ENCODE measurements around the gene TMEM164.

TMEM164 gene

DNA sequence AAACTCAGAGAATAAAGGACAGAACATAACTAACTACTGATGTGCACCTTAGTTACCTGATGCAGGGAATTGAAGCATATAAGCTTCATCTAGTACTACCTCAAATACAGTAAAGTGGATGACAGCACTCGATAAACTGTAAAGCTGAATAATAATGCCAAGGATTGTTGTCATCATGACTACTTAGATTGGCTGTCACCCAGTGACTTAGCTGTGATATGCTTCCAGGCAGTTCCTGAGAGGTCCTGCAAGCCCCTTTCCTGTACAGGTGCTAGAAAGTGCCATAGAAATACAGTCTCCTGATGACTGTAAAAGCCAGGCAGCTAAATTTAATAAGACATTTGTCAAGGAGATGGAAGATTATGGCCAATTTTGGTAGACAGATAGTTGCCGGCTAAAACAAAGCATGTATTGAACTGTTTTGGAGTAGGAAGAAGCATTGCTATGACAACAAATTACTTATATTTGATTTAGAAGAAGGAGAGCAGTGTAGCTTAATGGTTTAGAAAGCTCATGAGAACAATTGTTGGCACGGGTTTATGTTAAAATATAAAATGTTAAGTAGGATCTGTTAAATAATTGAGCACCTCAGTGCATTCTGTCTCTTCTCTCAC is 29.7 kb downstream of the TMEM164 start:
- no peak overlapping the region for H3K9ac ChIP-seq (ENCODE audit: low read length)
- H3K9me3 ChIP-seq (ENCODE audit: control insufficient read depth, low read length) = no peaks in the 10 kb centered on the region
- no peaks in the 10 kb centered on the region for H3K27me3 ChIP-seq (ENCODE audit: control insufficient read depth, insufficient read depth, low read length)
- H3K4me1 ChIP-seq (ENCODE audit: control insufficient read depth, insufficient read depth, low read length) = peaks cover 9% of the 10 kb centered on the region
- H3K36me3 ChIP-seq (ENCODE audit: control insufficient read depth, insufficient read depth, low read length) = no peaks in the 10 kb centered on the region
- no peak overlapping the region for H3K4me3 ChIP-seq (ENCODE audit: low read length)

DNA sequence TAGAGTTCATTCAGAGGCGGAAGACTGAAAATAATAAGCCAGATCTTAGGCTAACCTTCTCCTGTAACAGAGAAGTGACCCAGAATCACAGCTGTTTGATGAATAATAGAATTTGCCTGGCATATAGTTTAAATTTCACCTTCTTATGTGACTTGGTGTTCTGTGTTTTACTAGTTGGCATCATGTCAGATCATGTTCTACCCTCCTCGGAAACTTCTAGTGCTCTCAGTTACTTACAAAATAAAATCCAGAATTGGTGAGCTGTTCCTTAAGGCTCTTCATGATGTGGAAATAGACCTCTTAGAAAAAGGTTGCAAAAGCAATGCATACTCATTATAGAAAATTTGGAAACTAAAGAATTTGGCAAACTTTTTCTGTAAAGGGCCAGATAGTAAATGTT is 31.1 kb downstream of the TMEM164 start:
- Histone ChIP-seq H3K9me3 (ENCODE audit: control insufficient read depth, low read length) (no peaks in the 10 kb centered on the region), H3K4me1 (ENCODE audit: control insufficient read depth, insufficient read depth, low read length) (peaks cover 9% of the 10 kb centered on the region), H3K36me3 (ENCODE audit: control insufficient read depth, insufficient read depth, low read length) (no peaks in the 10 kb centered on the region), H3K4me3 (ENCODE audit: low read length) (no peak overlapping the region), H3K9ac (ENCODE audit: low read length) (no peak overlapping the region), H3K27me3 (ENCODE audit: control insufficient read depth, insufficient read depth, low read length) (no peaks in the 10 kb centered on the region)

DNA sequence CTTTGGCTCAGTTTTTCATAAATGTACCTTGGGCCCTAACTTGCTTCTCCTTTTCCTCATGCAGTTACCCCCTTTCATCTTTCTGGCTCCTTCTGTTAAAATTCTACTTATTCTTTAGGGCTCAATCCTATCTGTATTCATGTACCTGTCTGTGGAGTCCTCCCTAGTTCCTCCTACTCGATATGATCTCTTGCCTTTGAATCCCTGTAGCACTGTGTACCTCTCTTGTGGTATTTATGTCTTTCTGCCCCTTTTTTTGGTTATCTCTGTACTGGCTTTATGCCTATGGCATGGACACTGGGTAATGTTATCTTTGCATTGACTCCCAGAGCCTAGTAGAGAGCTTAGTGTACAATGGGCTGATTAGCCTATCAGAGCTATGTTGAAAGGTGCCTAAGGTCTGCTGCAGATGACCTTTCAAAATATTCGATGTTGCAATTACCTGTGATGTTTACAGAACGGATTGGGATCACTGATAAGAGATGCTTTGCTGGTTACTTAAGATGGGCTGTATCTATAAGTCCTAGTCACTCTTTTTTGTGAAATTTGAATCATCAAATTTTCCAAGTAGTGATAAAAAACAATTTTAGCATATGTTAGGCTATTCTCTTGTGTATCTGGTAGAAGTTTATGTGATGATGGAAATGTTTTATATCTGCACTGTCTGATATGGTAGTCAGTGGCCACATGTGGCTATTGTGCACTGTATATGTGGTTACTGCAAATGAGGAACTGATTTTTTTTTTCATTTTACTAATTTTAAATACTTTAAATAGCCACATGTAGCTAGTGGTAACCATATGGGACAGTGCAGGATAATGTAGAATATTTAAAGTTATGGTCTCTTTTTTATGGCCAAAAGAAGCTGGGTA is 33.5 kb downstream of the TMEM164 start:
- H3K27me3 ChIP-seq (ENCODE audit: control insufficient read depth, insufficient read depth, low read length) = no peaks in the 10 kb centered on the region
- H3K9me3 ChIP-seq (ENCODE audit: control insufficient read depth, low read length) = no peaks in the 10 kb centered on the region
- no peaks in the 10 kb centered on the region for H3K36me3 ChIP-seq (ENCODE audit: control insufficient read depth, insufficient read depth, low read length)
- H3K4me3 ChIP-seq (ENCODE audit: low read length) = no peak overlapping the region
- H3K9ac ChIP-seq (ENCODE audit: low read length) = no peak overlapping the region
- peaks cover 9% of the 10 kb centered on the region for H3K4me1 ChIP-seq (ENCODE audit: control insufficient read depth, insufficient read depth, low read length)

DNA sequence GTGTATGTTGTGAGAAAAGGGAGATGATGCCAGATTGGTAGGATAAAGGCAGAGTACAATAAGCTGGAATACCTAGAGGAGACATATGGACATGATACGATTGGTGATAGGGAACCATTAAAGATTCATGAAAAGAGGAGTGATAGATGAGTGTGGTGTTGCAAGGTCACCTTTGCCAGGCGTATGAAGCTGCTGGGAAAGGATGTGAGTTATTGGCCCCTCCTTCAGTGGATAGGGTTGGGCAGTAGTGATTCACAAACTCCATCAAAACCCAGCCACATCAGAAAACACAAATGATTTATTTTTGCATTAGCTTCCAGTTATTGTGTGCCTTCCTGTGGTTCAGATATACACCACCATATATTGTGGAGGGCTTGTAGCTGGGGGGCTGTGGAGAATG is 34.3 kb downstream of the TMEM164 start:
- Histone ChIP-seq H3K9ac (ENCODE audit: low read length) (no peak overlapping the region), H3K4me1 (ENCODE audit: control insufficient read depth, insufficient read depth, low read length) (peaks cover 5% of the 10 kb centered on the region), H3K27me3 (ENCODE audit: control insufficient read depth, insufficient read depth, low read length) (no peaks in the 10 kb centered on the region), H3K4me3 (ENCODE audit: low read length) (no peak overlapping the region), H3K9me3 (ENCODE audit: control insufficient read depth, low read length) (no peaks in the 10 kb centered on the region), H3K36me3 (ENCODE audit: control insufficient read depth, insufficient read depth, low read length) (no peaks in the 10 kb centered on the region)

DNA sequence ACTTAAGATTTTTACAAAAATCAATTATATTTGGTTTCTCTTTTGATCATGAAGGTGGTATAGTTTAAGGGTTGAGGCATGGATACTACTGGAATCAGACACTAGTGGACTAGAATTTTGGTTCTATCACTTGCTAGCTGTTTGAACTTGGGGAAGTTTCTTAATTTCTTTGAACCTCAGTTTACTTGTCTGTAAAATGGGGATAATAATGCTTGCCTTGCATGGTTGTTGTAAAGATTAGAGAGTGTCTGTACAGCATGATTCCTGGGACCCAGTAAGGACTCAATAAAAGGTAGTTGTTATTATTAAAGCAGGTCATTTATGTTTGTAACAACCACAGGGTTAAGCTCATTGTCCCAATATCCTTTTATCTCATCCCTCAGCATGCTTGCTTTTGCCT is 36.0 kb downstream of the TMEM164 start:
- Histone ChIP-seq H3K4me3 (ENCODE audit: low read length) (no peak overlapping the region), H3K4me1 (ENCODE audit: control insufficient read depth, insufficient read depth, low read length) (peaks cover 4% of the 10 kb centered on the region), H3K9me3 (ENCODE audit: control insufficient read depth, low read length) (no peaks in the 10 kb centered on the region), H3K27me3 (ENCODE audit: control insufficient read depth, insufficient read depth, low read length) (no peaks in the 10 kb centered on the region), H3K36me3 (ENCODE audit: control insufficient read depth, insufficient read depth, low read length) (no peaks in the 10 kb centered on the region), H3K9ac (ENCODE audit: low read length) (no peak overlapping the region)

- no peaks in the 10 kb centered on the region for H3K36me3 ChIP-seq (ENCODE audit: control insufficient read depth, insufficient read depth, low read length)
Measured at GRCh38 chrX:110041980-110042379, 39.1 kb downstream of the TMEM164 start.

DNA sequence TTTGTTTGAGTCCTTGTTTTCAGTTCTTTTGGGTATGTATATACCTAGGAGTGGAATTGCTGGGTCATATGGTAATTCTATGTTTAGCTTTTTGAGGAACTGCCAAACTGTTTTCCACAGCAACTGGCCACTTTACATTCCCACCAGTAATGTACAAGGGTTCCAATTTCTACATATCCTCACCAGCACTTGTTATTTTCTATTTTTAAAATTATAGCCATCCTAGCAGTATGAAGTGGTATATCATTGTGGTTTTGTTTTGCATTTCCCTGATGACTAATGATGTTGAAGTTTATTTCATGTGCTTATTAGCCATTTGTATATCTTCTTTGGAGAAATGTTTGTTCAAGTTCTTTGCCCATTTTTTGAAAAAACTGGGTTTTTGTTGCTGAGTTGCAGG is 39.6 kb downstream of the TMEM164 start:
- no peaks in the 10 kb centered on the region for H3K27me3 ChIP-seq (ENCODE audit: control insufficient read depth, insufficient read depth, low read length)
- no peaks in the 10 kb centered on the region for H3K36me3 ChIP-seq (ENCODE audit: control insufficient read depth, insufficient read depth, low read length)
- H3K9ac ChIP-seq (ENCODE audit: low read length) = no peak overlapping the region
- H3K4me1 ChIP-seq (ENCODE audit: control insufficient read depth, insufficient read depth, low read length) = peaks cover 8% of the 10 kb centered on the region
- no peaks in the 10 kb centered on the region for H3K9me3 ChIP-seq (ENCODE audit: control insufficient read depth, low read length)
- H3K4me3 ChIP-seq (ENCODE audit: low read length) = no peak overlapping the region

More at GRCh38 chrX:110041980-110042379, 39.1 kb downstream of the TMEM164 start:
- Histone ChIP-seq H3K4me3 (ENCODE audit: low read length) (no peak overlapping the region), H3K9ac (ENCODE audit: low read length) (no peak overlapping the region), H3K9me3 (ENCODE audit: control insufficient read depth, low read length) (no peaks in the 10 kb centered on the region), H3K4me1 (ENCODE audit: control insufficient read depth, insufficient read depth, low read length) (peaks cover 12% of the 10 kb centered on the region), H3K27me3 (ENCODE audit: control insufficient read depth, insufficient read depth, low read length) (no peaks in the 10 kb centered on the region)

DNA sequence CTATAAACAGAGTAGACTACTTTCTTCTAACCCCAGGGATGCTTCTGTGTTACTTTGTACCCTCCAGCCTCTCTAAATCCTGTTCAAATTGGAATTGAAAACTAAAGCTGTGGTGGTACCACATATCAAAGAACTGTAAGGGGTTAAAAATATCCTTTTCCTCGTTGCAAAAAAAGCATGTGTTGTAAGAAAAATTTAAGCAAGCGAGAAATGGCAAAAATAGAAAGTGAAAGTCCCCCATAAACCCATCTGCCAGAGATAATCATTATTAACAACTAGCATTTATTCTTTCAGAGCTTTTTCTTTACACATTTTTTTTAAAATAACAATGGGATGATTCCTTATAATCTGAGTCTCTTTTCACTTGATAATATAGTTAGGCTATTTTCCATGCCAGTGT is 40.6 kb downstream of the TMEM164 start:
- H3K27me3 ChIP-seq (ENCODE audit: control insufficient read depth, insufficient read depth, low read length) = no peaks in the 10 kb centered on the region
- H3K36me3 ChIP-seq (ENCODE audit: control insufficient read depth, insufficient read depth, low read length) = no peaks in the 10 kb centered on the region
- no peak overlapping the region for H3K4me3 ChIP-seq (ENCODE audit: low read length)
- H3K9ac ChIP-seq (ENCODE audit: low read length) = no peak overlapping the region
- no peaks in the 10 kb centered on the region for H3K9me3 ChIP-seq (ENCODE audit: control insufficient read depth, low read length)
- peaks cover 8% of the 10 kb centered on the region for H3K4me1 ChIP-seq (ENCODE audit: control insufficient read depth, insufficient read depth, low read length)

DNA sequence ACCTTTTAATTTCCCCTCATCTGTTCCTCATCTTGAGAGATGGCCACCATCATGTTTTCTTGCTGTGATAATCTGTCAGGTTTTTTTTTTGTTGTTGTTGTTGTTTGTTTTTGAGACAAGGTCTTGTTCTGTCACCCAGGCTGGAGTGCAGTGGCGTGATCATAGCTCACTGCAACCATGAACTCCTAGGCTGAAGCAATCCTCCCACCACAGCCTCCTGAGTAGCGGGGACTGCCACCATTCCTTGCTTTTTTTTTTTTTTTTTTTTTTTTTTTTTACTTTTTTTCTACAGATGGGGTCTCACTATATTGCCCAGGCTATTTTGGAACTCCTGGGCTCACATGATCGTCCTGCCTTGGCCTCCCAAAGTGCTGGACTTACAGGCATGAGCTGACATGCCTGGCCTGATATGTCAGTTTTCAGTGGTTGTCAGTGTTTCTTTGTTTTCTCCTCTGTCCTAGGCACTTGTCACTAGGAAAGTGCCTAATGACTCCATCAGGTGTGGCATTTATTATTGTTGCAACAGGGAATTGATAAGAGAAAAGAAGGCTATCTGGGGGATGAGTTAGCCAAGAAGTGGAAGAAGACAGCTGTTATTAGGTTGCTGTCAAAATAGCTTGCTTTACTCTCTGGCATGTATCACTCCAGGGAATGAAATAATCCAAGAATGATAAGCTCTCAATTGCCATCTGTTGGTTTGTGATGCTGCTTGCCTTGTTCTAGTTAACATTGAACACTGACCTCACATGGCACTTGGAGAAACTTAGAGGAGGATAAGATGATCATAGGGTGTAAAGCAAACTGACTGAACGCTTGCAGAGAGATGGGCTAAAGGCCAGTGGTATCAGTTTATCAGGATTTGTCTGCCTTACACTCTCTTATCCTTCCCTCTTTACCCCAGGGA is 41.7 kb downstream of the TMEM164 start:
- Histone ChIP-seq H3K9ac (ENCODE audit: low read length) (no peak overlapping the region), H3K4me3 (ENCODE audit: low read length) (no peak overlapping the region), H3K9me3 (ENCODE audit: control insufficient read depth, low read length) (no peaks in the 10 kb centered on the region), H3K4me1 (ENCODE audit: control insufficient read depth, insufficient read depth, low read length) (peaks cover 8% of the 10 kb centered on the region), H3K36me3 (ENCODE audit: control insufficient read depth, insufficient read depth, low read length) (no peaks in the 10 kb centered on the region), H3K27me3 (ENCODE audit: control insufficient read depth, insufficient read depth, low read length) (no peaks in the 10 kb centered on the region)

DNA sequence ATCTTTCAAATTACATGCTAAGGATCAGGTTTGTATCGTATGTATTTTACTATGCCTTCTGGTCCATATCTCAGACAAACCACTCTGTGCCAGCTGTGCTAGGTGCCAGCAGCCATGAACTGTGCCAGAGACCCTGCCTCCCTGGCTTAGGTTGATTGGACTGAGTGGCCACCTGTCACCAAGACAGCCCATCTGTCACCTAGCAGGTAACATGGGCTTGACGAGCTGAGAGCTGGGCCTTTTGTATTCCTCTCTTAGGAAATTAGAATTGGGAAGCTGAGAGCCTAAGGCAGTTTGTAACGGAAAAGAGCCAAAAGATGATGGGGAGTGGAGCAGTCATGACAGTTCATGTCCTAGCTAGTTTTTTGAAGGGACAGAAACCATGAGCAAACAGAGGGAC is 42.5 kb downstream of the TMEM164 start:
- H3K36me3 ChIP-seq (ENCODE audit: control insufficient read depth, insufficient read depth, low read length) = no peaks in the 10 kb centered on the region
- H3K4me1 ChIP-seq (ENCODE audit: control insufficient read depth, insufficient read depth, low read length) = peaks cover 8% of the 10 kb centered on the region
- no peak overlapping the region for H3K4me3 ChIP-seq (ENCODE audit: low read length)
- no peak overlapping the region for H3K9ac ChIP-seq (ENCODE audit: low read length)
- no peaks in the 10 kb centered on the region for H3K27me3 ChIP-seq (ENCODE audit: control insufficient read depth, insufficient read depth, low read length)
- no peaks in the 10 kb centered on the region for H3K9me3 ChIP-seq (ENCODE audit: control insufficient read depth, low read length)

GRCh38 chrX:110046001-110046400 is 43.1 kb downstream of the TMEM164 start:
- H3K4me3 ChIP-seq (ENCODE audit: low read length) = no peak overlapping the region
- peaks cover 8% of the 10 kb centered on the region for H3K4me1 ChIP-seq (ENCODE audit: control insufficient read depth, insufficient read depth, low read length)
- no peak overlapping the region for H3K9ac ChIP-seq (ENCODE audit: low read length)
- H3K9me3 ChIP-seq (ENCODE audit: control insufficient read depth, low read length) = no peaks in the 10 kb centered on the region
- no peaks in the 10 kb centered on the region for H3K27me3 ChIP-seq (ENCODE audit: control insufficient read depth, insufficient read depth, low read length)
- no peaks in the 10 kb centered on the region for H3K36me3 ChIP-seq (ENCODE audit: control insufficient read depth, insufficient read depth, low read length)

- H3K4me1 ChIP-seq (ENCODE audit: control insufficient read depth, insufficient read depth, low read length) = peaks cover 8% of the 10 kb centered on the region
- no peaks in the 10 kb centered on the region for H3K9me3 ChIP-seq (ENCODE audit: control insufficient read depth, low read length)
- H3K4me3 ChIP-seq (ENCODE audit: low read length) = no peak overlapping the region
- no peaks in the 10 kb centered on the region for H3K36me3 ChIP-seq (ENCODE audit: control insufficient read depth, insufficient read depth, low read length)
- H3K9ac ChIP-seq (ENCODE audit: low read length) = no peak overlapping the region
- no peaks in the 10 kb centered on the region for H3K27me3 ChIP-seq (ENCODE audit: control insufficient read depth, insufficient read depth, low read length)
Measured at GRCh38 chrX:110046971-110047370, 44.1 kb downstream of the TMEM164 start.

Data from mucosa of stomach (tissue), 1 donor.